Limb (tissue), 2 donors: Measurements from ENCODE around the gene DPM2.
A peak's percentile ranks its signal among the peaks of the same experiment; 100 is the strongest.

ENCODE experiments used
- DNase-seq, 2 donors: peaks; one replicate each; pipeline ENCODE4 v3.0.0-alpha.2; 2016; ENCODE audit errors: extremely low spot score in 2 of 2

DPM2 gene

GRCh38 chr9:127955294-127956015, 17.8 kb upstream of the DPM2 start:
- no peak for DNase-seq

DNA sequence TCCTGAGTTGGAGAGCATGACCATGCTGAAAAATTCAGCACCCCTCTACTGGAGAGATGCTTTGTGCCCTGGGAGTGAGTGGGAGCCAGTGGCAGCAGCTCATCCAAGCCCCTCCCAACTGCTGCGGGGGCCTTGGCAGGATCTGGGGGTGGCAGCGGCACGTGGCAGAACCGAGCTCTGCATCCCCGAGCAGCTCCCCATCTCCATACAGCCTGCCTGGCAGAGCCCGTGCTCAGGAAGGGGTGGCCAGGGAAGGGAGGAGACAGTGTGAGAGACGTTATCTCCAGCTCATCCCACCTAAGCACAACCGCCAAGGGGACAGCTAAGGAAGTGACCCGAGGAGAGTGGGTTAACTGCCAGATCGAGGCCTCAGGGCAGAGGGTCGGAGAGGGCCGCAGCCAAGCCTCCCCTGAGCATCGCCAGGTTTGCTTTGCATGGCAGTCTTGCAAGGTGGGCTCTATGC, 17.2 kb upstream of the DPM2 start:
- no peak for DNase-seq

DNA sequence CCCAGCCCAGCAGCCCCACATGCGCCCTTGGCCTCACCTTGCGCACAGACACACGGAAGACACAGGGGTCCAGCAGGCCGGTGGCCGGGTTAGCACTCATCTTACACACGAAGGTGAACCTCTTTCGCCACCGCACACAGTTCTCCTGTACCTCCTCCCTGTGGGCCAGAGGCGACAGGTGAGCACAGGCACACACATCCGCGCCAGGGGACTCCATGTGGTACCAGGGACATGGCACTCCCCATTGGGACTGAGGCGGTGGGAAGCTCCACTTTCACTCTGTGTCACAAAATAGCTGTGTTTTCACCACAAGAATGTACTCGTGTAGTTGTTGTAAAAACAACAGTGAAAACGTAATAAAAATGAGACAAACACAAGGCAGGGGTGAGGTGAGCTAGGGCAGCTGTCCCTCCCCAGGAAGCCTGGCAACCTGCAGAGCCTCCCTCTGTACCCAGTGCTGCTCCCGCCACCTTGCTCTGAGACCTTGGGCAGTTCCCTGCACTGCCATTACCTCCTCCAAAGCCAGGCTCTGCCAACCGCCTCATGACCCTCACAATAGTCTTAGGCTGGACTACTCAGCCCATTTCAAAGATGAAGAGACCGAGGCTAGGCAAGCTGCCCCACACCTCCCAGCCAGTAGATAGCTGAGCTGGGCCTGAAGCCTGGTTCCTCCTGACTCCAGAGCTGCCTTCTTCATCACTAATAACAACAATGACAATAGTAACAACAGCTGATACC, 16.3 kb upstream of the DPM2 start:
- DNase-seq: no peak

- no peak for DNase-seq
Measured at GRCh38 chr9:127953154-127953553, 15.5 kb upstream of the DPM2 start.

DNA sequence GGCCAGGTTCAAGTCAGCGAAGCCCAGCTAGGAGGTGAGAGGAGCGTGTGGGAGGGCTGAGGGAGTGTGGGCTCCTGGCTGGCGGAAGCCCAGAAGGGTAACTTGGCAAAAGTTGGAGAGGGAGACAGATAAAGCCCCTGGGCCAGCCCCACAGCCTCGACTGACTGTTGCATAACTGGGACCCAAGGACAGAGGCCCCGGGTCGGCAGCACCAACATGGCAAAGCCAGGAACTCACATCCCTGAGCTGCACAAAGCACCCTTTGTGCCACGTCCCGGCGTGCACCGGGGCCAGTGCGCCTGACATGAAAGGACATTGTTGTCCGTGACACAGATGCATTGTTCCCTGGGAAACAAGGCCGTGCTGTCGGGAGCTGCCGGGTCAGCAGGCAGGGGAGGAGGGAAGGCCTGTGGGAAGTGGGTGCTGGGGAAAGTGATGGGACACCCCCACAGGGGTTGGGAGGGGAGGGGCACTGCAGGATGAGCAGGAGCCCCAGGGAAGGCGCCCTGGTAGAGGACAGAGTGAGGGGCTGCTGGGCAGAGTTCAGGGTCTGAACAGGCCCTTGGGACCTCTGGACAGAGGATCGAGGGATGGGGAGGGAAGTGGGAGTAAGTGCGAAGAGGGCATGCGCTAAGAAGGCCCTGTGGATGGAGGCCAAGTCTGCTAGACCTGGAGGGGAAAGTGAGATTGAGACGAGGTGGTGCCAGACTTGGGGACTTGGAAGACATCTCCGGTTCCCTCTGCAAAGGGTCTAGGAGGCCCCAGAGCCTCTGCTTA, 13.0 kb upstream of the DPM2 start:
- DNase-seq: peak in 1 of 2 donors; percentile 63

GRCh38 chr9:127949827-127950512, 12.3 kb upstream of the DPM2 start:
- DNase-seq: no peak

DNA sequence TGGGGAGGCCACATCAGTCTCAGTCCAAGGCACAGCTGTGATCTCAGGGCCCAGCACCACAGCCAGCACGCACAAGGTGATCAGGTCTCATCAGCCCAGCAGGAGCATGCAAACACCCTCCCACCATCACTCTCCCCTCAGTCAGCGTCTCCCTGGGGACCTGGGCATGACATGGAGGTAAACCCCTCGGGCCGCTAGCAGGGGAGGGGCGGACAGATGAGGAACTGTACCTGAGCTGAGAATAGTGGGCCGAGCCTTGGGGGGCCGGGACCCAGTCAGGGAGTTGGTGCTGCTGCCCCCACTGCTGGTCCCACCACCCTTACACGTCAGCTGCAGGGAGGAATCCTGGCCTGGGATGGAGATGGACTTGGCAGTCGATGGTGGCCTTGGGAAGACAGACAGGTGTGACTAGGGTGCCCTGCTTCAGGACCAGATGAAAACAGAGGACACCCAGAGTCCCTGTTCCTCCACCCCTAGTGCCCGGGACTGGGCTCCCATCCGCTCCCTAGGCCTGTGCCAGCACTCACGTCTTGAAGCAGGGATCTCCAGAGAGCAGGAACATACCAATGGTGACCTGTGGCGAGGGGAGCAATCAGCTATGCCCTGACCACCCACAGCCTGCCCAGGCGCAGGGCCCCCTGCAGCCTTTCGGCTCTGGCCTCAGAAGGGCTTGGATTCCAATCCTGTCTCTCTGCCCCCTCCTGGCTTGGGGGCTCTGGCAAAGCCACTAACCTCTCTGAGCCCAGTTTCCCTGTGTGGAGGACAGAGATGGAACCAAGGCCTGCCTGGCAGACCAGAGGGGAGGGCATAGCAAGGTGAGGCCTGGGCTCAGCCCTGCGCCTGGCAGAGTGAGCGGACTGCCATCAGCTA, 10.4 kb upstream of the DPM2 start:
- no peak for DNase-seq

DNA sequence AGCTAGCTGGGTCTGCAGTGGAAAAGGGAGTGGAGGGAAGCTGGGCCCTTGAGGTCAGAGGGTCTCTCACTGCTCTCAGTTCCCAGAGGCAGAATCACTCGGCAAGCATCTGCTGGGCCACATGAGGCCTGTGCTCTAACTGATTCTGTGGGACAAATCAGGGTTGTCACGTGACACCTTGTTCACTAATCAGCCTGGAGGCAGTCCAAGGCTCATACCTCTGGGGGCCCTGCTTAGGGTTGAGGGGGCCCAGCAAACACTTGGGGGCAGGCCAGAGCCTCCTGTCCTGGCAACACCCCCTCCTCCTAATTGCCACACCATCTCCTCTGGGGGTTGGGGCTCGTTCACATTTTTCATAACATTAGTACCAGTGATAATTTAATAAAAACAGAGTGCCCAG, 9.1 kb upstream of the DPM2 start:
- DNase-seq: no peak

DNA sequence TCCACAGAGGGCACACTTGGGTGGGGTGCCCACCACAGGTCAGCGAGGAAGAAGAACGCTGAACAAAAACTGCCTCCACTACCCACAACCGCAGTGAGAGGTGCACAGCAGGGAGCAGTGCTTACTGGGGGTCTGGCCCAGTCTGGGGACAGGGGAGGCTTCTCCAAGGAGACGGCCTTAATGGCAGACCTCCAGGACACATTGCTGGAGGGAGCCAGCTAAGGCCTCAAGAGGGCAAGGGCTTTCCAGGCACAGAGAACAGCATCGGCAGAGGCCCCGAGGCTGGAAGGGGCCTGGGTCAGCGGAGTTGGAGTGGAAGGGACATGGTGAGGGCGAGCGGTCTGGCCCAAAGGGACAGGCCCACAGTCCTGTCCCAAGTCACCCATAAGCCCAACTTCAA, 8.3 kb upstream of the DPM2 start:
- no peak for DNase-seq

DNA sequence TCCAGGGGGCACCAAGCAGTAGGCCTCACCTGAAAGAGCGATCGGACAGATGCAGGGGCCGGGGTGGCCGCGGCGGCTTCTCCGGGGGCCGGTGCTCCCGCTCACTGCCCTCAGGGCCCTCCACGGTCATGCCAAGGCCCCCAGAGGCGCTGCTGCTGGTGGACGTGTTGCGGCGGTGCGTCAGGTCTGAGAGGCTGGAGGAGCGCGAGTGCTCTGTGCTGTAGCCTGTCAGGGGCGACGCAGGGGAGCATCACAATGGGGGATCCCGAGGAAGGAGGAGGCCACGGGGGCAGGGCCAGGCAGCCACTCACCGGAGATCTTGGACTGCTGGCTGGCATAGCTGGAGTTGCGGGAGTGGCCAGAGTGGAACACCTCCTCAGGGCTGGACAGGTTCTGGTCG, 7.7 kb upstream of the DPM2 start:
- DNase-seq: no peak

DNA sequence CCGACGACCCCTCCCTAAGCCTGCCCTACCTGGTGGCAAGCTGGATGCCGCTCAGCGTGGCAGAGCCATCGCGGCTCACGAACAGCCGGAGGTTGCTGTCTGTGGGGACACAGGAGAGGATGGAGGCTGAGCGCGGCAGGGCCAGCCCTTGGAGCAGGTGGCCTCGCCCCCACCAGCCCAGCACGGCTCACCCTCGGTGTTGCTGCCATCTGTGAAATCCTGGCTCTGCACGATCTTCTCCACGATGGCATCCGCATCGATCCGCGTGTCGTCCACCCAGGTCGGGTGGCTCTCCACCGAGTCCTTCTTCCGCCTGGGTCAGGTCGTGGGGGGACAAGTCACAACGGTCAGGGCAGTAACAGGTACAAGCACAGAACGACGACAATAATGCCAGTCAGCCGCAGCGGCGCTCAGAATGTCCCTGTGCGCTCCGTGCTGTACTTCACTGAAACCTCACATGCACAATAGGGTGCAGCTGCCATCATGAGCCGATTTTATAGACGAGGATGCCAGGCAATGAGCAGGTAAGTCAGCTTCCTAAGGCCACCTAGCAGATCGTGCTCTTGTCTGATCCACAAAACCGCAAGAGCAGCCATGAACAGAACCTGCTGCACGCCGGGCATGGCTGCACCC, 7.0 kb upstream of the DPM2 start:
- DNase-seq: no peak

DNA sequence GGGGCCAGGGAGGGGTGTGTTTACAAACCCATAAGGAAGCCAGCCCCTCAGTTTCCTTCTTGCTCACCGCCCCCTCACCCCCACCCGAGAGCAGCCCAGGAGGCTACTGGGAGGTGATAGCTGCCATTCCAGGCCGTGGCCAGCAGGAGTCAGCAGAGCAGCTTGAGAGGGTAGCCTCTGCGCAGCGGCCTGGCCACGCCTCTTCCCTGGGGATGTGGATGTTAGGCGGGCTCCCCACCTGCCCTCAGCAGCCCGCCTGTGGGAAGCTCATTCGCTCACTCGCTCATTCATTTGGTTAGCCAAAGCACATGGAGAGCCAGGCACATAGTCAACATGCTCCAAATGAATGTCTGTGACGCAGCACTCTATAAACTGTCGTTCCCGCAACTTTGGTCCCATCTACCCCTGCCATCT, 6.1 kb upstream of the DPM2 start:
- peak; percentile 61 to 85 for DNase-seq

- DNase-seq: no peak
Measured at GRCh38 chr9:127943011-127943662, 5.5 kb upstream of the DPM2 start.

DNA sequence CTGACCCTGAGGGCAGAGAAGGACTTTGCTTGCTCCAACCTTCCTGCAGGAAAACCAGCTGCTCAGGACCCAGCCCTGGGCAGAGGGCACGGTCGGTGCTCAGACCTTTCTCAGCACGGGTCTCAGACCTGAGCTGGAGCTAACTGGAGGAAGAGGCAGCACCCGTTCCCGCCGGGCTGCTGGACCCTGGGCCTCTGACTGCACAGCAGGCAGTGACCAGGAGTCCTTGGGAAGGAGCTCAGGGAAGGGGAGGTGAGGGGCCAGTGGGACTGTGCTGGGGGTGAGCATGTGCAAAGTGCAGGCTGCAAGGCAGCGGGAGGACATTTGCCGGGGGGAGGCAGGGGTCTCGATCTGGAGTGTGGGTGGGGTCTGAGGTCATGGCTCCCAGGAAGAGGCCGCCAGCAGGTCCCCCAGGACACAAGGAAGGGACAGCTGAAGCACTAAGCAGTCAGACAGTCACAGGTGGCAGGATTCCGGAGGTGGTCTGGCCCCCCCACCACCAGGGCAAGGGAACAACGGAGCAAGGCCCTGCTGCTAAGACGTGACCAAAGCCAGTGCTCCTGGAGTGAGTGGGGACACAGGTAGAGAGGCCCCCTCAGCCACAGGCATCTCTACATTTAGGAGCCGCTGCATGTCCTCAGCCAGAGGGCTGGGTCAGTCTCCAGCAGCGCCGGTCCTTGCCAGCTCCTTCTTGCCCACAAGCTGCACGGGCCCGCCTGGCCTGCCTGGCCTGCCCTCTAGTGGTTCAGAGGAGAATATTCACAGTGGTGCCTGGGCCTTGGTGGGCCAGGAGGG, 4.8 kb upstream of the DPM2 start:
- peak; percentile 58 to 78 for DNase-seq

DNA sequence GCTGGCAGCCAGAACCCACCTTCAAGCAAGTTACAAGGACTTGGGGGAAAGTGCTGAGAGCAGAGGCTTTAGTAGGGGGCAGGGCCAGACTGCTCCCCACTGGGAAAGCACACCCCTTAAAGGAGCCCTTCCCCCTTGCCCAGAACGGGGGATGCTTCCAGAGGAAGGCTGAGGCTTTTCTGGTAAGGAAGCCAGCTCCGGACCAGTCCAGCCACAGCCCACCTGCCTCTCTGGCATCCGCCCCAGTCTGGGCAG, 4.2 kb upstream of the DPM2 start:
- DNase-seq: no peak

- no peak for DNase-seq
Measured at GRCh38 chr9:127941062-127941960, 3.7 kb upstream of the DPM2 start.

DNA sequence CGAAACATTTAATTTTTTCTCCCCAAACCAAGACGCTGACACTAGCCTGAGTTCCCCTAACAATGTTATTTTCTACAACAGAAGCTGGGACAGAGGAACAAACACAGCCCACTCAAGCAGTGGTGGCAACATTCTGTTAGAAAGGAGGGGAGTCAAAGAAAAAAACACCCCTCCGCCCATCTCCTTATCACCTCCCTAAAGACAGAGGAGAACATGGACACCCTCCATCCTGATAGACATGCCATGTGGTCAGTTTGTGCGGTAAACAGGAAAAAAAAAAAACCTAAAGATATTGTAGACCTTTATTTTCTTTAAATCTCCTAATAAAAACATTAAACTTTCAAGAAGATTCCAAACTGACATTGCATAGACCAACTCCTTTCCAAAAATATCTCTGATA, 2.9 kb upstream of the DPM2 start:
- DNase-seq: no peak

DNA sequence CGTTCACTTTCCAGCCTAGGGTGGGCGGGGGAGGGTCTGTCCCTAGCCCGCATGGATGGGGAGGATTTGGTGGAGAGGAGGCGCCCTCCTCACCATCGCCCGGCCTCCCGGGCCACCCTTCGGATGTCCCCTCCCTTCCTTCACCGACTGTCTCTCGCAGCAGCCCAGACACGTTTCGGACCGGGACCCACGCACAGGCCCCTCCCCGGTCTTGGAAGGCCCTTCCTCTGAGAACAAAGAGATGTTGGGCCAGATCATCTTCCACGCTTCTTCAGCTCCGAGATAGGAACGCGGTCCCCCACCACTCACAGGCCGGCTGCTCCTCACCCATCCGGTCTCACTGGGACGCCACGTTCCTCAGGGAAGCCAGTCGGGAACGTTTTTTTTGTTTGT, 640 bp upstream of the DPM2 start:
- DNase-seq: peak in 1 of 2 donors; percentile 66
